NB4 (cell line): ENCODE measurements around the gene LRFN2.

ENCODE experiments used
- DNase-seq: peaks from one replicate; pipeline ENCODE4 v3.0.0; 2010; ENCODE audit warnings: low read depth
- H3K4me3 ChIP-seq: one replicate; pipeline ENCODE4 v1.5.1; 2011; ENCODE audit warnings: mild to moderate bottlenecking, low read depth, low read length, moderate library complexity
- CTCF ChIP-seq: IDR thresholded peaks from one replicate; pipeline ENCODE4 v1.5.1; 2012; ENCODE audit warnings: low read depth, low read length
- MYC ChIP-seq: IDR thresholded peaks from 2 replicates; pipeline ENCODE4 v1.6.1; 2011; ENCODE audit warnings: low read depth, low read length
- POLR2A ChIP-seq: IDR thresholded peaks from 2 replicates; pipeline ENCODE4 v1.6.1; 2011; ENCODE audit warnings: mild to moderate bottlenecking; ENCODE audit not compliant: insufficient read length; ENCODE audit errors: extremely low read depth
- TF ChIP-seq, protein P1 (sequence below): IDR thresholded peaks from 2 replicates; pipeline ENCODE4 v1.6.1; 2011; ENCODE audit warnings: low read depth, low read length

The LRFN2 gene

GRCh38 chr6:40611912-40612311, 24.7 kb upstream of the LRFN2 start:
- no peak overlapping the region for H3K4me3 ChIP-seq
- no peak for TF ChIP-seq CTCF
- TF ChIP-seq MYC = no peak
- no peak for TF ChIP-seq POLR2A
- TF ChIP-seq, protein P1, sequence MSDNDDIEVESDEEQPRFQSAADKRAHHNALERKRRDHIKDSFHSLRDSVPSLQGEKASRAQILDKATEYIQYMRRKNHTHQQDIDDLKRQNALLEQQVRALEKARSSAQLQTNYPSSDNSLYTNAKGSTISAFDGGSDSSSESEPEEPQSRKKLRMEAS = no peak
- no peak for DNase-seq

- TF ChIP-seq MYC (no peak), POLR2A (no peak), CTCF (no peak)
- TF ChIP-seq, protein P1 = no peak
- H3K4me3 ChIP-seq = no peak overlapping the region
- no peak for DNase-seq
Observed at GRCh38 chr6:40611434-40611833, 24.3 kb upstream of the LRFN2 start.

GRCh38 chr6:40610229-40610628, 23.1 kb upstream of the LRFN2 start:
- no peak for DNase-seq
- no peak for TF ChIP-seq MYC
- TF ChIP-seq, protein P1 = no peak
- no peak for TF ChIP-seq POLR2A
- no peak for TF ChIP-seq CTCF

GRCh38 chr6:40606981-40607380, 19.8 kb upstream of the LRFN2 start:
- TF ChIP-seq CTCF (no peak), MYC (no peak), POLR2A (no peak)
- TF ChIP-seq, protein P1 = no peak
- no peak overlapping the region for H3K4me3 ChIP-seq
- no peak for DNase-seq

More at GRCh38 chr6:40610229-40610628, 23.1 kb upstream of the LRFN2 start:
- no peak overlapping the region for H3K4me3 ChIP-seq

- TF ChIP-seq MYC (no peak), CTCF (no peak), POLR2A (no peak)
- TF ChIP-seq, protein P1 = no peak
- no peak for DNase-seq
Observed at GRCh38 chr6:40606526-40606925, 19.4 kb upstream of the LRFN2 start.

DNA sequence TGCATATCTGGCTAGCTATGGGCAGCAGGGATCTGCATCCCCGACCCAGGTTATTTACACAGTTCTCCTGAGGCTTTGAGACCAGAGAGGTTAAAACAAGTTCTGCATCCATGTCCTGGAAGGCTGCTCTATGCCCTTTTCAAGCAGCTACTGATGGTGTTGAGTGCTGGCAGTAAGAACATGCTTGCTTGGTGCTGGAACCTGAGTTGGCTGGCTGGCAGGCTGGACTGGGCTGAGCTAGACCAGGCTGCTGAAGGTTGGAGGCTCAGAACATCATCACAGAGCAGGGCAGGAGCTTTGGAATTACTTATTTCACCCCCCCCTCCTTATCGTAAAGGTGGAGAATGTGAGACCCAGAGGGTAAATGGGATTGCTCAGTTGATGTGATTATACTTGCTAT, 16.9 kb upstream of the LRFN2 start:
- TF ChIP-seq POLR2A = no peak
- no peak for TF ChIP-seq MYC
- no peak for TF ChIP-seq CTCF
- TF ChIP-seq, protein P1 = no peak
- no peak overlapping the region for H3K4me3 ChIP-seq
- no peak for DNase-seq

More at GRCh38 chr6:40606526-40606925, 19.4 kb upstream of the LRFN2 start:
- H3K4me3 ChIP-seq = no peak overlapping the region
